ENCODE data around the gene ACER3. TPM values are rescaled to one million over a fixed set of nuclear protein-coding genes. Genes with fewer than 3 reads are reported as not detected.
"Not testable (repeated sequence)": the region's sequence is repeated elsewhere in the genome, so short reads cannot be mapped to it uniquely, and the experiment has no call there.

The ACER3 gene
- total RNA-seq, 1 donor from 2014 or later = 22.1 TPM

DNA sequence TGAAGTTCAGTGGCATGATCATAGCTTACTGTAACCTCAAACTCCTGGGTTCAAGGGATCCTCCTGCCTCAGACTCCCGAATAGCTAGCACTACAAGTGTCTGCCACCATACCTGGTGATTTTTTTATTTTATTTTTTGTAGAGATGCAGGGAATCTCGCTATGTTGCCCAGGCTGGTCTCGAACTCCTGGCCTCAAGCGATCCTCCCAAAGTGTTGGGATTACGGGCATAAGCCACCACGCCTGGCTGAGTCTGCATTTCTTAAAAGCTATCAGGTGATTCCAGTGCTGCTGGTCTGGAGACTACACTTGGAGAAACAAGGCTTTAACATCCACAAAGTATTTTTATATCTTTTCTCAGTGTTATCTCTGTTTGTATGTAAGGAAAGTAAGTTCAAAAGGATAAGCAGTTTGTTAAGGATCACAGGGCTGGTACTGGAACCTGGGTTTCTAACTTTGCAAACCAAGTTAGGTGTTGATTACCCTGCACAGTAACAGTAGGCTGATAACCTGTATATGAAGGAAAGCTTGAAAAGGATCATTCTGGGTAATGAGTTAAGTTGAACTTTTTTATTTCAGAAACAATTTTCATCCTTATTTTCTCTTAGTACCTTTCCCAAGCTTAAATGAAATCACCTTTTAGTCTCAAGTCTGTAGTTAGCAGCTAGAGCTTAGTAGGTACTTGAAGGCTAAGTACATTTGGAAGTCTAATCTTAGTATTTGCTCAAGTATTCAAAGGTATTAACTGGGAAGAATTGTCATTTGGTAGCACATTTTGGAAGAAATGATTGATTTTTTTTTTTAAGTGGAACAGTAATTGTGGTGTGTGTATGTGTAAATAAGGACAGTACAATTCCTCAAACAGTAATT, 12.5 kb downstream of the ACER3 start:
- no peak for DNase-seq (ENCODE audit: extremely low read depth, low read depth, low spot score)

DNA sequence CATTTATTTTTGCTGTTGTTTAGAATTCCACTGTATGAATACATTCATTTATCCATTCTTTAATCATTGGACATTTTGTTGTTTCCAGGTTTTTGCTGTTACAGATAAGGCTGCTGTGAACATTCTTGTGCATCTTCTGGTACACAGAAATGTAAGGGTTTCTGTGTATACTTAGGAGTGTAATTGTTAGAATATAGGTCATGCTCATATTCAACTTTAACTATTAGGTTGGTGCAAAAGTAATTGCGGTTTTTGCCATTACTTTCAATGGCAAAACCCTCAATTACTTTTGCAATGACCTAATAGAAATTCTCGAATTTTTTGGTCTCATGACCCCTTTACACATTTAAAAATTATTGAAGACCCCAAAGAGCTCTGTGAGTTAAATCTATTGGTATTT, 17.3 kb downstream of the ACER3 start:
- no peak for DNase-seq (ENCODE audit: extremely low read depth, low read depth, low spot score)

DNA sequence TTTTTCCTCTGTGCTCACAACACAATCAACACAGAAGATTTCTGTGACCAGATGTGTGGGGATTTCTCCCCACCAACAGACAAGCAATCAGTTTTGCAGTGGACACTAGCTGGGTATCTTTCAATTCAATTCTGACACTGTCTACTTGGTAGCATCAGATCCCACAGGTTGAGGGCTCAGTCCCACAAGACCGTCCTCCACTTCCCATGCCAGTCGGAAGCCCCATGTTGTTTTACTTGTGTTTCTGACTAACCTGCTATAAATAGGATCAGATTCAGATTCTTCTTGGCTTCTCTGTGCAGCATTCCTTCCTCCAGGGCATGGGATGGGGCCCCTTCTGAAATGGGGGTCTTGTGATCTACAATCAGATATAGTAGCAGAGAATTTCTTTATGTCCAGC, 19.6 kb downstream of the ACER3 start:
- DNase-seq (ENCODE audit: extremely low read depth, low read depth, low spot score) = no peak

DNA sequence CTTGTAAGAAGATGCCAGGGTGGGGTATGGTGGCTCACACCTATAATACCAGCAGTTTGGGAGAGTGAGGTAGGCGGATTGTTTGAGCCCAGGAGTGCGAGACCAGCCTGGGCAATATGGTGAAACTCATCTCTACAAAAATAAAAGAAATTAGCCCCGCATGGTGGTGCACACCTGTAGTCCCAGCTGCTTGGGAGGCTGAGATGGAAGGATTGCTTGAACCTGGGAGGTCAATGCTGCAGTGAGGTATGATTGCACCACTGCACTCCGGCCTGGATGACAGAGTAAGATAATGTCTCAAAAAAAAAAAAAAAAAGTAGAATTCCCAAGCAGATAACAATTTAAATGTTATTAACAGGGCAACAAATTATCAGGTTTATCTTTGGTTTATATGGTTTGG, 20.2 kb downstream of the ACER3 start:
- DNase-seq (ENCODE audit: extremely low read depth, low read depth, low spot score) = no peak

DNA sequence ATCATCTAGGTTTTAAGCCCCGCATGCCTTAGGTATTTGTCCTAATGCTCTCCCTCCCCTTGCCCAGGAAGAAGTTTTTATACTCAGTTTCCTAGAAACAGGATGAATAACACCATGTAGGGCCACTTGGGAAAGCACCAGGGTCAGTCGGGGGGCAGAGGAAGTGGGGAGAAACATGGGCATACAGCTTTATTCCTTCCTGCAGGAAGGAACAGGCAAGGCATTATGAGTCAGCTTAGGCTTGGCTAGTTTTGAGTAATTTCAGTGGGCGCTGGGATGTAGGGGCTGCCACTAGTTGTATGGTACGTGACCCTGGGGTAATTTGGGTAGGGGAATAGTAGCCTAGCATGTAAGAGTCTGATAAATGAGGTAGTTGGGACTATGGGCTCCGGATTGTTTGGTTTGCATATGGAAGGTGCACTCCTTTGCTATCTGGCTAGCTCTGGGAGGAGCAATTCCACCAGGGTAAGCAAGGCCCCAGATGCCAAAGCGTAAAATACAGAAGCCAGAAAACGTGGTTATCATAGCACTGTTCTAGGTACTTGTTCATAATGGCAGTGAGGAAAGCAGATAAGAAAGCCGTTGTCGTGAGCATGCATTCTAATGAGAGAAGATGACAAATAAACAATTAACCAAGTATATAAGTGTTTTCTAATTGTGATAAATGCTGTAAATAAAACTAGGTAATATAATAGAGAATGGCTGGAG, 24.8 kb downstream of the ACER3 start:
- DNase-seq (ENCODE audit: extremely low read depth, low read depth, low spot score) = peak; percentile 58

DNA sequence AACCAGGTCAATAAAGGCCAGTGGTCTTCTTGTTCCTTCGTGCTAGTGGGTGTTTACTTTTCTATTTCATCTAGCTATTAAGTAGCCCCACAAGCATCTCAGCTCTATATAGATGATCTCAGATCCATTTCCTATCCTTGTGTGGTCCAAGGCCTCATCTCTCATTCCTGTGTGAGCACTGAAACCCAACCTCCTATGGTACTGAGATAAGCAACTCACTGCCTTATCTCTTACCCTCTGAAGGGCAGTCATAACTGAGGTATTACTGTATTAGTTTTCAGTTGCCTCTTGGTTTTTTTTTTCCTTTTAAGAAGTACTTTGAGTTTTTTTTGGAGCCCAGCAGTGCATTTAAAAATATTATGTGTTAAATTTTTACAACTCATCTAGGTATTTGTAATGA, 28.3 kb downstream of the ACER3 start:
- no peak for DNase-seq (ENCODE audit: extremely low read depth, low read depth, low spot score)

DNA sequence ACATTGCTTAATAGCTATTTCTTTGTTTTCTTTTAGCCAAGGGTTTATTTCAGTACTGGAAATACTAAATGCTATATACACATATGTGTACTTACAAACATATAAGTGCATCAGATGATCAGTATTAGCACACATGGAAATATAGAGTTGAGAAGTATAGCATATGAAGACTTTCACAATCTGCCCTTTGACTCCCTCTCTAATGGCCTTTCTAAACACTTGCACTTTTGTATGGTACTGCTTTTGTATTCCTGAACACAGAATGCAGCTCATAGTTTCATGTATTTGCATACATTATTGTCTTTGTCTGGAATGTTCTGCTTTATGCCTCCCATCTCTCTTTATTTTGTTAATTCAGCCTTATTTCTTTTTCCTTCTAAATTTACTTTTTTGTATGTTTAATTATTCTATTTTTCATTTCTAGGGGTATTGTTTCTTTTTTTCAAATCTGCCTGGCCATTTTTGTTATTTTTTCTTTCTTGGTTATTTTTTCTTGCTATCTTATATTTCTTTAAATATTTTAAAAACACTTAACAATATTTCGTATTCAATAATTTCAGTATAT, 28.8 kb downstream of the ACER3 start:
- DNase-seq (ENCODE audit: extremely low read depth, low read depth, low spot score) = no peak

DNA sequence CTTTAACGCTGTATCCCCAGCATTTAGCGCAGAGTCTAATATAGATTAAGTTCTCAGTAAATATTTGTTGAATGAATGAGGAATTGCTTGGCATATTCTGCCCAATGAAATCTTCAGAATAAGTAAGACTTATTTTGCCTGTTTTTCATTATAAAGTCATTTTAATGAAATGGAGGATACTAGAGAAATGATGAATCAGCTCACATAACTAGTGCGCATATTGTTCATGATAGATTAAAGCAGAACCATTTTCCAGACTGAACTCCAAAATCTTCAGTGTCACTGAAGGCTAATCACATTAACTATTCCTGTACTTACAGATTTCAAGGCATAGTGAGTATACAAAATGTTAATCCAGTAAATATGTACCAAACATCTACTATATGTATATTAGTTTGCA, 29.6 kb downstream of the ACER3 start:
- no peak for DNase-seq (ENCODE audit: extremely low read depth, low read depth, low spot score)

DNA sequence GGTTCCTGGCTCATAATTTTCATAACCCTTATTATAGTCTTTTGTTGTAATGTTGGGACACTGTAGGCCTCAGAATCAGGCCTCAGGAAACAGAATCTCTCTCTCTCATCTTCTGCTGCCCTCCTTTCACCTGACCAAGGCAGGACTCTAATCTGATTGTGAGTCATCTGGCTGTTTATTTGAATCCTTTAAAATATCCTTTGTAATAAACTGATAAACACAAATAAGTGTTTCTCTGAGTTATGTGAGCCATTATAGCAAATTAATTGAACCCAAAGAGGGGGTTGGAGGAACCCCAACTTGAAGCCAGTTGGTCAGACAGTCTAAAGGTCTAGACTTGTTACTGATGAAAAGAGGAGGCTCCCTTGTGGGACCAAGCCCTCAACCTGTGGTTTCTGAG, 30.6 kb downstream of the ACER3 start:
- DNase-seq (ENCODE audit: extremely low read depth, low read depth, low spot score) = no peak

DNA sequence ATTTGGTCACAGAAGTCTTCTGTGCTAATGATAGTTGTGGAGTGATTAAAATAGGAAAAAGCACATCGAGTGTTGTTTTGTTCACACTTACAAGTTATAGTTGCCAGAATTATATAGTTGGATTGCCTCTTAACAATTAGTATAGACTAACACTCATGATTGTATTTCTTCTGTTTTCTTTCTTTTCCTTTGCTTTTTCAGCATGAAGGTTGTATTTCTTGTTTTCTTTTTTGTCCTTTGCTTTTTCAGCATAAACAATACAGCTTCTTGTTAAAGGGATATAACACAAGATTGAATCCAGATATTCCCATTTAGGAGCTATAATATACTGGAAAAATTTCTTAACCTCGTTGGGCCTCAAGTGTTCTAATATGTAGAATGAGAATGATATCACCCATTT, 31.1 kb downstream of the ACER3 start:
- no peak for DNase-seq (ENCODE audit: extremely low read depth, low read depth, low spot score)

DNA sequence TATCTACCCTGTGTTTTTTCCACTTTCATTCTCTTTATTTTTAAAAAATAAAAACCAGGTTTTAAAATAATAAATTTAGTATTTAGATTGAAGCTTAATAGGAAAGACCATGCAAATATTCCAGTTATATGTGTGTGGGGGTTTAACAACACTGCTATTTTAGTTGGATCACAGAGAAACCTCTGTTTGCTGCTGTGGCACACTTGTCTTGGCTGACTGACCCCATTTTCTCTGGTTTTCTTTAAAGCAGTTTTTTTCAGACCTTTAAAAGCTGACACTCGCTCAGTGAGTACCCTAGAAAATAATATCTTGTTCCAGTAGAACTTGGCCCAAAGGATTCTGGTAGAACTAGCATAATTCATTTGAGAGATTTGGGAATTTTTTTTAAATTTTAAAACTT, 31.6 kb downstream of the ACER3 start:
- DNase-seq (ENCODE audit: extremely low read depth, low read depth, low spot score) = no peak

DNA sequence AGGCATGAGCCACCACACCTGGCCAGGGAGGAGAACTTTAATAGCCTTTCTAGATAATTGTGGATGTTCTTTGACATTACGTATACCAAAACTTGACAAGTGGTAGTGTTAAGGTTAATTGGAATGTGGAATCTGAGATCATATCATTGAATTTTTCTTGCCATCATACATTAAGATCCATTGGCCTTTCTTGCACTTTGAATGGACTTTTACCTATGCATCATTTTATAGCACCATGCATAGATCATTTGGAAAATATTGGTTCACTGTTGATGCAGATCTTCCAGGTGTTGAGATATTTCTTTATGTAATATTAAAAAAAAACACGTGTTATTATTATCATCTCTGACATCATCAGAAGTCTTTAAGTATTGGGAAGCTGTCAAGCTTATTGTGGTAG, 36.5 kb downstream of the ACER3 start:
- no peak for DNase-seq (ENCODE audit: extremely low read depth, low read depth, low spot score)

DNA sequence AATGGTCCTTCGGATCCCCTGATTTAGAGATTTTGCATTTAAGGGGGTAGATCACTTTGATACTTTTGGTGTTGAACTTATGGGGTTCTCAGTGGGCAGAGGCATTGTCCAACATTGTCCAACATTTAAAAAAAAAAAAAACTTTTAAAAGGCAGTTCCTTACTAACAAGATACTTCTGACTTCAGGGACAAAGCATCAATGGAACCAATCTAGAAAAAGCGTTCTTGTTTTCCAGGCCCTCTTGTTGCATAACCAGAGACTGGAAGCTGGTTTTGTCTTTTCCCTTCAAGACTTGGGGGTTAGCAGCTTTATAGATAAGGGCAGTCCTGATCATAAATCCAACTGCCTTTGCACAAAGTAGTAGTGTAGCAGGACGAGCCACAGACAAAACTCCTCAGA, 40.4 kb downstream of the ACER3 start:
- DNase-seq (ENCODE audit: extremely low read depth, low read depth, low spot score) = no peak

DNA sequence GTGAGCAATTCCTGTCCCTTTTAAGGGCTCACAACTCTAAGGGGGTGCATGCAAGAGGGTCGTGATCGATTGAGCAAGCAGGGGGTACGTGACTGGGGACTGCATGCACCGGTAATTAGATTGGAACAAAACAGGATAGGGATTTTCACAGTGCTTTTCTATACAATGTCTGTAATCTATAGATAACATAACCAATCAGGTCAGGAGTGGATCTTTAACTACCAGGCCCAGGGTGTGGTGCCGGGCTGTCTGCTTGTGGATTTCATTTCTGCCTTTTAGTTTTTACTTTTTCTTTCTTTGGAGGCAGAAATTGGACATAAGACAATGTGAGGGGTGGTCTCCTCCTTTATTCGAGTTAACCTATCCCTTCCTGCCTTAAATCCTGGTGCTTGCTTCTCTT, 40.9 kb downstream of the ACER3 start:
- not testable (repeated sequence) for DNase-seq (ENCODE audit: extremely low read depth, low read depth, low spot score)

DNA sequence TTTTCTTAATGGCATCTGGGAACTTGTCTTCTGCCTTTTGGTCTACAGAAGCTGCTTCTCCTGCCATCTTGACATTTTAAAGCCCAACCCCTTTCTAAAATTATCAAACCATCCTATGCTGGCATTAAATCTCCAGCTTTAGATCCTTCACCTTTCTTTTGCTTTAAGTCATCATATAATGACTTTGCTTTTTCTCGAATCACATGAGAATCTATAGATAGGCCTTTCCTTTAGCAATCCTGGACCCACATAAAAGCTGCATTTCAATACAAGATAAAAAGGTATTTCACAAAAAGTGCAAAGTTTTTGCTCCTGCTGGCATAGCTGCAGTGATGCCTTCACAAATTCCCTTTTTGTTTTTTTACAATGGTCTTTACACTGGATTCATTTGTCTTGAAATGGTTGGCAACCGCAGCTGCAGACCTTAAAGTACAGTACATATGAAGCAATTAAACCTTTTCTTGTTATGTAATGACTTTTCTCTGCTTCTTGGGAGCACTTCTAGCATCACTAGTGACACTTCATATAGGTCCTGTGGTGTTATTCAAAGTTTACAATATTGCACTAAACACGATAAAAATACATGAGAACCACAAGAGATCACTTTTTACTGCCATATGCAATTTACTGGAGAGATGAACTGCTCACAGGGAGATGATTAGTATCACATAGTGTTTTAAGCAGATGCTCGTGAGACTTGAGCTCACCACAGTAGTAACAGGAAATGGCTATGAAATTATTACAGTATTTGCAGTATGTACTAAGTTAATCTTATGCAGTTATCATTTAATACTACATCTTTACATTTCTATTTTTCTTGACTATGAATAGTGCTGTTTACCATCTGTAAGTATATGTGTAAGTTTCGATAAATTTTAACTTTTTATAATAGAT, 41.6 kb downstream of the ACER3 start:
- no peak for DNase-seq (ENCODE audit: extremely low read depth, low read depth, low spot score)

DNA sequence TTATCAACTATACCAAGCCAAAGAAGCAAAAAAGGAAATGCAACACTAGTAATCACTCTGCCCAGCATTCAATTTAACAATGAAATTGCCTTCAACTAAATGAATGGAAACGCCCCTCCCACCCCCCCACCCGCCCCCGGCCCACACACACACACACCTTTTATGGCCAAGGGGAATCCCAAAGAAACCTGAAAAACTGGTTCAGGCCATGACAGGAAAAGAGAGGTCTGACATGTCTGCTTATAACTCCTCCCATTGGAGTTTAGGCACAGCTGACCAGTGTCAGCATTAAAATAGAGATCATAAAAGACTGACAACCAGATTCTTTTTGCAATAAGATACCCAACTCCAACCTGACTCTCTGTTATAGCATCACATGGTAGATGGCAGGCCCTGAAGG, 42.6 kb downstream of the ACER3 start:
- no peak for DNase-seq (ENCODE audit: extremely low read depth, low read depth, low spot score)

DNA sequence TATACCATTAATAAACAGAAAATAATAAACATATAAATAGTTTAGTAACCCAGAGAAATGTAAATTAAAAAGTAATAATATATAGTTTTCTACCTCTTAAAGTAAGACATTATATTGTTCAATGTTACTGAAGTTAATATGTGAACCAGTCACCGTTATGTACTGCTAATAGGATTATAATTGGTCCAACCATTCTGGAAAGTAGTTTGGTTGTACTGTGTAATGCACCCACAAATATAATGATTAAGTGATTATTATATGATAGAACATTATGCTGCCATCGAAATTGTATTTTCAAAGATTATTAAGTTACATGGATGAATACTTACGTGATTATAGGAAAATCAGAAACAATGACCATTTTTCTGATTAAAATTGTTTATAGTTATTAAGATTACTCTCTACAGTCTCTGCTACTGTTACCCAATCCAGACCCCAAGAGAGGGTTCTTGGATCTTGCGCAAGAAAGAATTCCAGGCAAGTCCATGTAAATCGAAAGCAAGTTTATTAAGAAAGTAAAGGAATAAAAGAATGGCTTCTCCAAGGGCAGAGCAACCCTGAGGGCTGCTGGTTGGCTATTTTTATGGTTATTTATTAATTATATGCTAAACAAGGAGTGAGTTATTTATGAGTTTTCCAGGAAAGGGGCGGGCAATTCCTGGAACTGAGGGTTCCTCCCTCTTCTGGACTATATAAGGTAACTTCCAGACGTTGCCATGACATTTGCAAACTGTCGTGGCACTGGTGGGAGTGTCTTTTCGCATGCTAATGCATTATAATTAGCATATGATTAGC, 50.1 kb downstream of the ACER3 start:
- no peak for DNase-seq (ENCODE audit: extremely low read depth, low read depth, low spot score)

DNA sequence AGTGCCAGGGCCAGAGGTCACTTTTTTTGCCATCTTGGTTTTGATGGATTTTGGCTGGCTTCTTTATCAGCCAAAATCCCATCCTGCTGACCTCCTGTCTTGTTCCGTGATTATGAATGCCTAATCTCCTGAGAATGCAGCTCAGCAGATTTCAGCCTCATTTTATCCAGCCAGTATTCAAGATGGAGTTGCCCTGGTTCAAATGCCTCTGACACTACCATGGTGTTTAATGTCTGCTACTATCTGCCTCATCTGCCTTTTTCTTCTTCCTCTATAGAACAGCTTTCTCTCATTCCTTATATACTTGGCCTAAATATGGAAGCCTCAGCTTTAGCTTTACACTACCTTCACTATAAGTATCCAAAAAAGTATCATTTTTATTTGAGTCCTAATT, 50.7 kb downstream of the ACER3 start:
- no peak for DNase-seq (ENCODE audit: extremely low read depth, low read depth, low spot score)

DNA sequence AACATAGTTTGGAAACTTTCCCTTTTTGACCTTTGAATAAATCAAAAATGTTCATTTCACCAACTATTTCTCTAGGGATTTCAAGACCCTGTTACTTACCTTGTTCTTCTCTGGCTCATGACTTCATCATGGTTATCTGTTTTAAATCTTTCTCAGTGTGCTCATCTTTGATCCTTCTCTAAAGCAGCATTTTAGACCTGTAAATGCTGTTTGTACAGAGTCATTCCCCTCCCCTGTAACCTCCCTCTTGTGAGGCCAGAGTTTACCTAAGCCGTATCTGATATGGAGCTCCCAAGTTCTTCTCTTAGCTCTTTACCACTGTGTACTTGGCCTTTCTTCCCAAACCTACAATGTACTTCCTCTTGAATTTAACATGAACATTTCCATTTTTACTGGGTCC, 56.0 kb downstream of the ACER3 start:
- no peak for DNase-seq (ENCODE audit: extremely low read depth, low read depth, low spot score)

DNA sequence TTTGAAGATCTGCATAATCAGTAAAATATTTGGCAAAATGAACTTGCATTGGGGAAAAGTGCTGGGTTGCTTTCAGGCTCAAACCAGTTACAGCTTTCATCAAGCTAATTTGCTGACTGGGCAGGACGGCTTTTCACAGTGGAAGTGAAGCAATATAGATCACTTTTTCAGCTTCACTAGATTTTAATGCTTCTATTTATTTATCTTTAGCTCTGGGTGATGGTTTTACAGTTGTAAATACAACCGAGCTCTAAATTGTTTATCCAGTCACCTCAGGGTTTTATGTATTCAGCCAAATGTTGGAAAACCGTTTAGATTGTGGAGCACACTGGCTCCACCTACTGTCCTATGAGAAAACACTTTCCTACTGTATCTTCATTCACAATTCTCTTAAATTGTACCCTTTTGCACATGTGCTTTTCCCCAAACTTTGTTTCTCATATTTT, 58.2 kb downstream of the ACER3 start:
- DNase-seq (ENCODE audit: extremely low read depth, low read depth, low spot score) = peak; percentile 36

All from glomerular endothelial cell (primary cell).